Endometrial microvascular endothelial cells (primary cell): ENCODE measurements around the gene OR14I1. TPM values are rescaled to one million over a fixed set of nuclear protein-coding genes. Genes with fewer than 3 reads are reported as not detected.

Source experiments
- in situ Hi-C: cut with HindIII; loops from 2 replicates; pipeline ENCODE4 v1.10.0; 2017; ENCODE audit warnings: low sequenced_read_pairs, low pct_unique_long_range_greater_than_20kb; ENCODE audit errors: inconsistent ontology term
- total RNA-seq: library from RNA; depleted of rRNA; stranded (reverse); fragments of >200 nt; gene quantifications from one replicate; pipeline ENCODE4 v1.2.3, GENCODE V29; 2015; ENCODE audit errors: inconsistent ontology term

Gene OR14I1
- not detected for total RNA-seq

- in situ Hi-C loops, result no loop called here
Observed at GRCh38 chr1:248702714-248703113, at the start of gene OR14I1. Gene OR14I1, minus strand, starts transcription at chr1:248702766.

DNA sequence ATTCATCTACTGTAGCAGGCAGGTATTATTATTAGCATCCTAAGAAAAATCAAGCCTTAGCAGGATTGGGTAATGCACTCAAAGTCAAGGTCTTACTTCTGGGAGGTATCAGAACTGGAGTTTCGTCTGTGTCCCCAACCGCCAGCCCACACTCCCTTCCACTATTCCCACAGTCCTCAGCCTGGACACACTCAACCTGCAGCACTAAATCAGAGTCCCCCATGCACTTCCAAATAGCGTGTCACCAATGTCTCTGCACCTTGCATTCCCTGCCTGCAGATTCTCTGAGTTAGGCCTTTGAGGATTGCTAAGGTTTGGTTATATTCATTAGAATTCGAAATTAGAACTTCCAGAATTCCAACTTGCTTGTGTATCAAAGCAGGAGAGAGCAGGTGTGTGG lies 49.1 kb upstream of the OR14I1 start:
- in situ Hi-C loops, result no loop called here

DNA sequence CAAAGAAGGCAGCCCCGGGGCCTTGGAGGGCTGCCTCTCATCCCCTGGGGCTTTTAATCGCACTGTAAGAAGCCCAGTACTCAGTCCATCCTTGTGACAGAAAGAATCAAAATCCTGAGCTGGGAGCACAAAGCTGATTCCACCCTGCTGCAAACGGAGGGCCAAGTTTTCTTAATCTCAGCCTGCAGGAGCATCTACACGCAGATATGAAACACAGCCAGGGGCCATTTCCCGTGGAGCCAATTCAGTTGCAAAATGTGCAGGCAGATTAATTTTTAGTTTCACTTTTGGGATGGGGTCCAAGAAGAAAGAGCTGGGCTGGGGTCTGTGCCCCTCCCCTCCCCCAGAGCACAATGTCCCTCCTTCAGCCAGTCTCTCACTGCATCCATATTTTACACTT lies 48.6 kb upstream of the OR14I1 start:
- in situ Hi-C loops, result no loop called here

- in situ Hi-C loops, result no loop called here
Observed at GRCh38 chr1:248750496-248750895, 47.9 kb upstream of the OR14I1 start.

GRCh38 chr1:248748211-248748610 lies 45.6 kb upstream of the OR14I1 start:
- in situ Hi-C loops, result no loop called here

GRCh38 chr1:248740876-248741275 lies 38.3 kb upstream of the OR14I1 start:
- in situ Hi-C loops, result no loop called here

DNA sequence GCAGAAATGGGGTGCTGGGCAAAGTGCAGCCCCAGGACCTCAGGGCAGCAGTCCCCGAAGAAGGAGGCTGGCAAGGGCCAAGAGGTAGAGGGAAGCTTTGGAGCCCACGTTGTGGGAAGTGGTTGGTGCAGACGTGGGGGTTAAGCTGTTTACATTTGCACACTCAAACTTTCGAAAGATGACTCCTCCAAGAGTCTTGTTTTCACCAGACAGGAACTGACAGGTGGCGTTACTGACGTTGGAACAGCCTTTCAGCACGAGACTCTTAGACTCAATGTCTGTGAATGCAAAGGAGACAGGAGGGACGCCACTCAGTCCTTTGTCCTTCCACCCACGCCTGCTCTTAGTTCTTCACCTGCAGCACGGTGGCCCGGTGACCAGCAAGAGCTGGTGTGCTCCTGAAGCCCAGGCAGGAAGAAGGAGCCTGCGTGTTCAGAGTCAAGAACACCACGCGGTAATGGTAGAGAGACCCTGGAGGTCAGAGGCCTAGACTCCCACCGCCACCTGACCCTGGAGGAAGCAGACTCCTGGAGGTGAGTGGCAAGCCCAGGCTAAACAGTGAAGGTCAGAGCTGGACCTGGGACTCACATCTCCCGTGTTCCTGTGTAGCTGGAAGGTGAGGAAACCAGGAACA lies 37.1 kb upstream of the OR14I1 start:
- in situ Hi-C loops, result no loop called here

GRCh38 chr1:248737457-248737856 lies 34.9 kb upstream of the OR14I1 start:
- in situ Hi-C loops, result no loop called here

DNA sequence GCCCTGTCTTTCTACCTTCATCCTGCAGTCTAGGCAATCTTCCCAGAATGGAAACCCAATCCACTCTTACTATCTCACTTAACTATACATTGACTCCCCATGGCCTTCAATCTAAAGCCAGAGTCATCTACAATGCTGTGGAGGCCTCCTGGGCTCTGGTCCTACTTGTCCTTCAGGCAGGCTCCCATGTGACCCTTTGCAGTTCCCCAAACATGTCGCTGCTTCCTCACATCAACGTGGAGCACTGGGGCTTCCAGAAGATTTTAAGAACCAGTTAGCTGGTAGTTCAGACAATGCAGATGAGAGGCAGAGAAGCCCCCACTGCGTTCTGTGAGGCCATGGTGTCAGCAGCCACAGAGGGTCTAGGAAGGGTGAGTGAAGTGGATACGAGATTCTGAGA lies 34.4 kb upstream of the OR14I1 start:
- in situ Hi-C loops, result no loop called here

DNA sequence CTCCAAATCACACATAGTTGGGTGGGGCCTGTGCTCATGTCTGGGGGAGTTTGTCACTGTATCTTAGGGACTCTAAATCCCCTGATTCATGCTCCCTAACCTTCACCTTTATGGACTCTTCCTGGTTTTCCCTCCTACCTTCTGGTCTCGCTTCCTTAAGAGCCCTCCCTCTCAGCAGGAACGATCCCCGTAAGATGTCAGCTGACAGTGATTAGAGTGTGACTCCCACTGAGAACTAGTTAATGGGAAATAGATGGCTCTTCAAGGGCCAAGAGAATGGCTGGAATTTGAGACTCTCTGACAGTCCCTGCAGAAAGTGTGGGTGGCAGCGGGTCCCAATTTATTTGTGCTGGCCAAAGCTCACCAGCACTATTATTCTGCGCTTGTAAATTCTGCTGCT lies 31.0 kb upstream of the OR14I1 start:
- in situ Hi-C loops, result no loop called here

GRCh38 chr1:248730507-248731335 lies 28.2 kb upstream of the OR14I1 start:
- in situ Hi-C loops, result no loop called here

DNA sequence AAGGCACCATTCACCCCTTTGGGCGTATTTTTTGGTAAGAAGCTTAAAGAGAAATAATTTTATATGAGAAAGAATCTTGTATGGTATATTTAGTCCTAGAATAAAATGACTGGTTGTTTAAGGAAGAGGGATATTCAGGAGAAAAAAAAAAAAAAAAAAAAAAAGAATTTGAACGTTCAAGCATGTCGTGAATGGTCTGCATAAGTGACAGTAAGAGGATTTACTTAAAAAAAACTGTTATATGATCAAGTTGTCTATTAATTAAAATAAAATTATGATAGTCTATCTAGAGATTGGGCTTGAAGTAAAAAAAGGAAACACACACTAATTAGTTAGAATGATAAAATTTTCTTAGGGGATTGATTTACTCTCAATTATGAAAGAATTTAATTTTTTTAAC lies 11.7 kb upstream of the OR14I1 start:
- in situ Hi-C loops, result no loop called here

GRCh38 chr1:248710305-248710900 lies 7.8 kb upstream of the OR14I1 start:
- in situ Hi-C loops, result no loop called here

GRCh38 chr1:248704606-248705005 lies 2.0 kb upstream of the OR14I1 start:
- in situ Hi-C loops, result no loop called here

DNA sequence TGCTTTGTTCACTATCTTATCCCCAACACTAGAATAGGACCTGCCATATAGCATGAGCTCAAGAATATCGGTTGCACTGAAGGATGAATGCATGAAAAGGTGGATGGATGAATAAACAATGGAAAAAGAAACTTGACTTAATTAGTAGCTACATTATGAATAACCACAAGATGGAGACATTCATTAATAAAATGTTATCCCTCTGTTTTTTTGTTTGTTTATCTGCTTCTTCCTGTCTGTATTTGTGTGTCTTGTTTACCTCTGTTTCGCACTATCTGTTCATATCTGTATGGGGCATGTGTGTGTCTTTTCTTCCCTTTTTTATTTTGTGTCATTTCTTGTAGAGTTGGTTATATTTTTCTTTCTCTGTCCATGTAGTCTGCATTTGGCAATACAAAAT lies 1.1 kb upstream of the OR14I1 start:
- in situ Hi-C loops, result no loop called here

- in situ Hi-C loops, result no loop called here
Observed at GRCh38 chr1:248699099-248699498, 3.5 kb downstream of the OR14I1 start.

DNA sequence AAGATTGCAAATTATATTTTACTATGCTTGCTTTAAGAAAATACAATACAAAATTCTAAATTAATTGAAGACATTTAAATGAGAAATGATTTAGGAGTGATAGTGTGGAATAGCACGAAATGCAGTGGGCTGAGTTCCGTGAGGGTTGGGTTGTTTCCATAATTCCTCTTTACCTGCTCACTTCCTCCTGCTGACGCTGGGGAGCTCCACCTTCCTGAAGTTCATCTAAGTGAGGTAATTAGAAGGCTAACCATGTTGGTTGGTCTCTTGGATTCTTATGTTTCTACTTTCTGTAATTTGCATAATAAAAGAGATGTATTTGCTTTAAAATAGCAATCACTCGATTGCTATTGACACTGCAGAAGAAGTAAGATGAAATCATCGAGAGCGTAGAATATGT lies 4.7 kb downstream of the OR14I1 start:
- in situ Hi-C loops, result no loop called here

GRCh38 chr1:248696774-248697173 lies 5.8 kb downstream of the OR14I1 start:
- in situ Hi-C loops, result no loop called here

GRCh38 chr1:248696261-248696660 lies 6.3 kb downstream of the OR14I1 start:
- in situ Hi-C loops, result no loop called here

GRCh38 chr1:248695451-248696132 lies 7.0 kb downstream of the OR14I1 start:
- in situ Hi-C loops, result no loop called here
